Hematopoietic multipotent progenitor cell (in vitro differentiated cells): ENCODE data around the gene ST3GAL6. TPM values are rescaled to one million over a fixed set of nuclear protein-coding genes. Genes with fewer than 3 reads are reported as not detected.
"Not testable (repeated sequence)": the region's sequence is repeated elsewhere in the genome, so short reads cannot be mapped to it uniquely, and the experiment has no call there.

Experiments used
- DNase-seq, 3 donors: peaks; one replicate each; pipeline ENCODE4 v3.0.0-alpha.2; 2011 to 2015; ENCODE audit warnings: low read depth in 2 of 3, low spot score in 2 of 3
- small RNA-seq: library from RNA; depleted of rRNA; stranded (forward); fragments of <200 nt; gene quantifications from one replicate; pipeline ENCODE3, GENCODE V24; 2012
- total RNA-seq: library from RNA; depleted of rRNA; stranded (reverse); fragments of >200 nt; gene quantifications from one replicate; pipeline ENCODE4 v1.2.3, GENCODE V29; 2012

ST3GAL6 gene
- total RNA-seq, 1 donor: 2.7 TPM

DNA sequence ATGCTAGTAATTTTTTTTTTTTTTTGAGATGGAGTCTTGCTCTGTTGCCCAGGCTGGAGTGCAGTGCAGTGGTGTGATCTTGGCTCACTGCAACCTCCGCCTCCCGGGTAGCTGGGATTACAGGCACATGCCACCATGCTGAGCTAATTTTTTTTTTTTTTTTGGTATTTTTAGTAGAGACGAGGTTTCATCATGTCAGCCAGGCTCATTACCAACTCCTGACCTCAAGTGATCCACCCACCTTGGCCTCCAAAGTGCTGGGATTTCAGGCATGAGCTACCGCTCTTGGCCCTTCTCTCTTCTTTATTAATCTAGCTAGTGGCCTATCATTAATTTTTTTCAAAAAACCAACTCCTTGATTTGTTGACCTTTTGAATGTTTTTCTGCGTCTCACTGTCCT is 67.9 kb downstream of the ST3GAL6 start:
- DNase-seq: not testable (repeated sequence)

DNA sequence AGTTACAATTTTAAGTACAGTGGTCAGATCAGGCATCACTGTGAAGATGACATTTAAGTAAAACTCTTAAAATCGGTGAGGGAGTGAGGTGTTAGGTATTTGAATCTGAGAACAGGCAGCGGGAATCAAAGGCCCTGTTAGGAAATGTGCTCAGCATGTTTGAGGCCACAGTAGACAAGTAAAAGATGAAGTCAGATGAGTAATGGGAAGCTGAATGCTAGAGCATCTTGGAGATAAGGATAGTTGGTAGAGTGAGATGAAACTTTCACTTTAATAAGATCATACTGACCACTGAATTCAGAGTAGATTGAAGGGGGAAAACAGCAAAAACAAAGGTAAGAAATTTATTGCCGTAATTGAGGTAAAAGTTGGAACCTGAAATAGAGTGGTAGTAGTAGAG is 76.7 kb downstream of the ST3GAL6 start:
- no peak for DNase-seq

DNA sequence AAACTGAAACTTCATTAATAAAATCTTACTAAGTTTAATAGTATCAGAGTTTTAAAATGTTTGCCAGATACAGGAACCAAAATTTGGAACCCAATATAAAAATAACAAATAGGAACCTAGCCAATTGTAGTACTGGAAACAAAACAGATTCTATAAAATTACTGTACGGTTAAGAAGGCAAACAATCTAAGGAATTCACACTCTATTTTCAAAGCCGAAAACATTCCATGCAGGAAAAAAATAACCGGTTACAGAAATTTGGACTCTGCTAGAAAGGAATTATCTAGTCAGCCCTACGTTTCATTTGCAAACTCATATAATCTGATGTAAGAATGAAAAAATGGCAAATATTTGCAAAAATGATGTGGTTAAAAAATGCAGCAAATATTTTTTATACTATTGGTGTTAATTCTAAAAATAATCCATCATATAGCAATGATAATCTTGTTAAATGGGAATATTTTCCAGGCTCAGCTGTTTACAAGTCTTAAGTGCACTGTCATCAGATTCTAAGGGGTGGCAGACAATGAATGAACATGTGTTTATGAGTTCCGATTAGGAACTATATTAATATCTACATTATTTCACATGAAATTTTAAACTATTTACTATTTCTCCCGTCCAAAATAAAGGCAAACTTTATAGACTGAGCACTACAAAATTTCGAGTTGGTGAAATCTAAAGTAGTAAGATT is 80.3 kb downstream of the ST3GAL6 start:
- DNase-seq: no peak

Small RNA genes lying within 50 kb of the gene (small RNA-seq; reads per million reads assigned to genes)
- gene RNU6-26P: not detected

Other genes starting within 250 kb of the ST3GAL6 start
- gene CLDND1, start 240.4 kb upstream of the ST3GAL6 start, total RNA-seq: 64.6 TPM
- not detected for gene GPR15, start 231.4 kb upstream of the ST3GAL6 start, total RNA-seq
- 20.5 TPM for gene CPOX, start 169.7 kb upstream of the ST3GAL6 start, total RNA-seq
- 3.8 TPM for gene DCBLD2, start 138.4 kb downstream of the ST3GAL6 start, total RNA-seq